Measurements from ENCODE around the gene VIL1. TPM values are rescaled to one million over a fixed set of nuclear protein-coding genes. Genes with fewer than 3 reads are reported as not detected.

The VIL1 gene
- total and polyA plus RNA-seq, 9 of the 15 experiments (the other 6 are each of a cell fraction or from before 2014, with no cell fraction given), result 0.51 to 2.7 (median 1.2) TPM

- TF ChIP-seq, protein P1, sequence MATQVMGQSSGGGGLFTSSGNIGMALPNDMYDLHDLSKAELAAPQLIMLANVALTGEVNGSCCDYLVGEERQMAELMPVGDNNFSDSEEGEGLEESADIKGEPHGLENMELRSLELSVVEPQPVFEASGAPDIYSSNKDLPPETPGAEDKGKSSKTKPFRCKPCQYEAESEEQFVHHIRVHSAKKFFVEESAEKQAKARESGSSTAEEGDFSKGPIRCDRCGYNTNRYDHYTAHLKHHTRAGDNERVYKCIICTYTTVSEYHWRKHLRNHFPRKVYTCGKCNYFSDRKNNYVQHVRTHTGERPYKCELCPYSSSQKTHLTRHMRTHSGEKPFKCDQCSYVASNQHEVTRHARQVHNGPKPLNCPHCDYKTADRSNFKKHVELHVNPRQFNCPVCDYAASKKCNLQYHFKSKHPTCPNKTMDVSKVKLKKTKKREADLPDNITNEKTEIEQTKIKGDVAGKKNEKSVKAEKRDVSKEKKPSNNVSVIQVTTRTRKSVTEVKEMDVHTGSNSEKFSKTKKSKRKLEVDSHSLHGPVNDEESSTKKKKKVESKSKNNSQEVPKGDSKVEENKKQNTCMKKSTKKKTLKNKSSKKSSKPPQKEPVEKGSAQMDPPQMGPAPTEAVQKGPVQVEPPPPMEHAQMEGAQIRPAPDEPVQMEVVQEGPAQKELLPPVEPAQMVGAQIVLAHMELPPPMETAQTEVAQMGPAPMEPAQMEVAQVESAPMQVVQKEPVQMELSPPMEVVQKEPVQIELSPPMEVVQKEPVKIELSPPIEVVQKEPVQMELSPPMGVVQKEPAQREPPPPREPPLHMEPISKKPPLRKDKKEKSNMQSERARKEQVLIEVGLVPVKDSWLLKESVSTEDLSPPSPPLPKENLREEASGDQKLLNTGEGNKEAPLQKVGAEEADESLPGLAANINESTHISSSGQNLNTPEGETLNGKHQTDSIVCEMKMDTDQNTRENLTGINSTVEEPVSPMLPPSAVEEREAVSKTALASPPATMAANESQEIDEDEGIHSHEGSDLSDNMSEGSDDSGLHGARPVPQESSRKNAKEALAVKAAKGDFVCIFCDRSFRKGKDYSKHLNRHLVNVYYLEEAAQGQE (IDR thresholded peaks at IDR 0.05; ENCODE audit: borderline replicate concordance), result 0 out of 2 replicates have a peak, but pooled peaks have one; percentile 2
- TF ChIP-seq, protein P1 (CRISPR knock-in tag; IDR thresholded peaks at IDR 0.05; ENCODE audit: low read depth), result no peak
- TF ChIP-seq HDAC2 (IDR thresholded peaks at IDR 0.05) (peak; percentile 90), POLR2A (conservative IDR thresholded peaks at IDR 0.05) (peak; percentile 82)
These were observed 21.0 kb upstream of the VIL1 start (continued) for GRCh38 chr2:218397820-218398436.

Data from K562 (cell line).